PC-3 (cell line): Measurements from ENCODE around the gene NCCRP1. TPM values are rescaled to one million over a fixed set of nuclear protein-coding genes. Genes with fewer than 3 reads are reported as not detected.

Experiments used
- ATAC-seq: fragments of 200-7000 bp; cut with Tn5 transposase; 2 replicates; pipeline ENCODE4 v1.9.1; 2020; ENCODE audit warnings: mild to moderate bottlenecking, moderate library complexity
- BruUV-seq: library from RNA; stranded (reverse); fragments of 400-500 nt; replicated peaks from 2 replicates; lab custom pipeline; 2021; lab: Mats Ljungman, UMichigan
- CTCF ChIA-PET: fragments of 300-600 bp; sonication (Branson Sonifier 250); formaldehyde crosslinking; loops from one replicate; lab custom pipeline; 2022; ENCODE audit warnings: antibody characterized with exemption; lab: Charles Lee
- POLR2A ChIA-PET: fragments of 300-600 bp; sonication (Branson Sonifier 250); formaldehyde crosslinking; loops from one replicate; lab custom pipeline; 2022; ENCODE audit warnings: antibody characterized with exemption; ENCODE audit not compliant: unreplicated experiment; lab: Charles Lee
- DNase-seq: peaks from one replicate; pipeline ENCODE4 v3.0.0-alpha.2; 2015
- H2AFZ ChIP-seq: fragments of 300-600 bp; sonication (generic); 2 replicates; pipeline ENCODE4 v1.6.0; 2016; ENCODE audit warnings: antibody characterized with exemption, low read length
- H3F3A ChIP-seq: fragments of 300-600 bp; sonication (generic); one replicate; pipeline ENCODE4 v1.6.0; 2017; ENCODE audit warnings: antibody characterized with exemption, low read length, control low read depth, mild to moderate bottlenecking; ENCODE audit not compliant: unreplicated experiment
- H3K27ac ChIP-seq: fragments of 300-600 bp; sonication (generic); 2 replicates; pipeline ENCODE4 v1.5.1; 2016; ENCODE audit warnings: mild to moderate bottlenecking, low read length
- H3K27me3 ChIP-seq: fragments of 300-600 bp; sonication (generic); 2 replicates; pipeline ENCODE4 v1.6.1; 2016; ENCODE audit warnings: low read length, mixed read lengths
- H3K36me3 ChIP-seq: fragments of 300-600 bp; sonication (generic); 2 replicates; pipeline ENCODE4 v1.6.1; 2016; ENCODE audit warnings: low read depth, mixed run types, low read length, mixed read lengths
- H3K4me1 ChIP-seq: fragments of 300-600 bp; sonication (generic); 2 replicates; pipeline ENCODE4 v1.5.1; 2016; ENCODE audit warnings: low read length; ENCODE audit not compliant: insufficient read depth
- H3K4me2 ChIP-seq: fragments of 300-600 bp; sonication (generic); 2 replicates; pipeline ENCODE4 v1.6.0; 2016; ENCODE audit warnings: low read length
- H3K4me3 ChIP-seq: fragments of 300-600 bp; sonication (generic); 2 replicates; pipeline ENCODE4 v1.5.1; 2016; ENCODE audit warnings: mild to moderate bottlenecking, low read length, mixed read lengths
- H3K79me2 ChIP-seq: fragments of 300-600 bp; sonication (generic); 2 replicates; pipeline ENCODE4 v1.6.1; 2017; ENCODE audit warnings: low read length, mixed read lengths
- H3K9ac ChIP-seq: fragments of 300-600 bp; sonication (generic); 2 replicates; pipeline ENCODE4 v1.6.0; 2016; ENCODE audit warnings: mild to moderate bottlenecking, low read length
- H3K9me2 ChIP-seq: fragments of 300-600 bp; sonication (generic); replicated peaks from 2 replicates; pipeline ENCODE4 v1.6.1; 2016; ENCODE audit warnings: mixed run types, low read length, mixed read lengths
- H3K9me3 ChIP-seq: fragments of 300-600 bp; sonication (generic); 2 replicates; pipeline ENCODE4 v1.6.1; 2016; ENCODE audit warnings: low read length, mixed read lengths
- H4K20me1 ChIP-seq: fragments of 300-600 bp; sonication (generic); 2 replicates; pipeline ENCODE4 v1.6.1; 2016; ENCODE audit warnings: low read length, mixed read lengths
- EZH2 ChIP-seq: fragments of 300-600 bp; sonication (generic); IDR thresholded peaks from one replicate; pipeline ENCODE4 v1.6.1; 2017; ENCODE audit warnings: antibody characterized with exemption, mild to moderate bottlenecking, low read length; ENCODE audit not compliant: unreplicated experiment
- EZH2phosphoT487 ChIP-seq: fragments of 300-600 bp; sonication (generic); IDR thresholded peaks from 2 replicates; pipeline ENCODE4 v1.6.1; 2018; ENCODE audit warnings: mild to moderate bottlenecking, antibody characterized with exemption, low read length, borderline replicate concordance
- intact Hi-C: fragments of 100-400 bp; cut with micrococcal nuclease; formaldehyde crosslinking; loops from 2 replicates; pipeline ENCODE4 v1.9.0; 2023
- total RNA-seq: library from RNA; depleted of rRNA; stranded (reverse); fragments of >200 nt; gene quantifications from 2 replicates; pipeline ENCODE4 v1.2.3, GENCODE V29; 2014
- TF ChIP-seq, protein P1 (sequence below): fragments of 300-600 bp; sonication (generic); conservative IDR thresholded peaks from 2 replicates; pipeline ENCODE4 v1.5.1; 2017; ENCODE audit warnings: antibody characterized with exemption, low read depth, mild to moderate bottlenecking, low read length

Gene NCCRP1
- total RNA-seq, 1 experiment from 2014 or later, result 2.2 TPM

DNA sequence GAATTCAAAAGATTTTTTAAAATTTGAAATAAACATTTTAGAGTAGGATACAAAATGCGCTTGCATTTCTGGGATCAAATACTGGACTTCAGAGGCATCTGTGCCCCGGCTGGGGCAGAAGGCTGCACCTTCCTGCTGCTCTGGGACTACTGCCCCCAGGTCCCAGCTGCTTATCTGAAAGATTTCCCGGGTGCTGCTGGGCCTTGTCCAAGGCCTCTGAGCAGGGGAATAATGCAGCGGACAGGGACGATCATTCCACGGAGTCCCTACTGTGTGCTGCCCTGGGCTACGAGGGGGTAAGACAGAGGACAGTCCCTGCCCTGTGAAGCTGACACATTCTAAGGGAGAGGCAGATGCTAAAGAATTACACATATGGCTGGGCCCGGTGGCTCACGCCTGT, 33.1 kb upstream of the NCCRP1 start:
- Histone ChIP-seq H3K36me3 (no peaks in the 10 kb centered on the region), H3K79me2 (peaks cover 46% of the 10 kb centered on the region), H3K4me1 (peaks cover 30% of the 10 kb centered on the region), H3K27ac (no peak overlapping the region), H3K4me3 (no peak overlapping the region), H3K27me3 (no peaks in the 10 kb centered on the region), H4K20me1 (no peaks in the 10 kb centered on the region; the same call in 1 of the 2 replicates), H2AFZ (no peak overlapping the region), H3K9me3 (no peaks in the 10 kb centered on the region), H3F3A (no peaks in the 10 kb centered on the region), H3K4me2 (no peak overlapping the region), H3K9me2 (no peaks in the 10 kb centered on the region), H3K9ac (no peak overlapping the region)
- TF ChIP-seq EZH2, result no peak
- BruUV-seq, result no TSS peak
- DNase-seq (no peak), ATAC-seq (no peak)
- ChIA-PET CTCF (no interaction called here), POLR2A (no interaction called here)
- intact Hi-C loops, result no loop called here

DNA sequence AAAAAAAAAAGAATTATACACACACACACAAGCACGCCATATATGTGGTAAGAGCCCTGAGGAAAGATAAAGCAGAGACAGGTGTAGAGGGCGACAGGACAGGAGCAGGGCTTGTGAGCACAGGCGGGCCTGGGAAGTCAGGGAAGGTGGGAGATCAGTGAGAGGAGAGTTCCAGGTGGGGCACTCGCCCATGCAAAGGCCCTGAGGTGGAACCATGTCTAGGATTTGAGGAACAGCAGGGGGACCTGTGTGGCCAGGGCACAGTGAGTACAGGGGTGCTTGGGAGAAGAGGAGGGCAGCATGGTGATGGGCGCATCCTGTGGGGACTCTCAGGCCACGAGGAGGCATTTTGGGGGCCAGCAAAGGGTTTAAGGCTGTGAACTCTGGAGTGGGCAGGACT, 32.5 kb upstream of the NCCRP1 start:
- CTCF ChIA-PET, result no interaction called here
- Histone ChIP-seq H3K9me2 (no peaks in the 10 kb centered on the region), H2AFZ (no peak overlapping the region), H3K27ac (no peak overlapping the region), H3K4me3 (no peak overlapping the region), H3F3A (no peaks in the 10 kb centered on the region), H3K4me1 (peaks cover 30% of the 10 kb centered on the region), H3K36me3 (no peaks in the 10 kb centered on the region), H3K4me2 (no peak overlapping the region), H3K79me2 (peaks cover 42% of the 10 kb centered on the region), H3K27me3 (no peaks in the 10 kb centered on the region), H3K9ac (no peak overlapping the region), H3K9me3 (no peaks in the 10 kb centered on the region), H4K20me1 (no peaks in the 10 kb centered on the region; the same call in 1 of the 2 replicates)
- TF ChIP-seq, protein P1, sequence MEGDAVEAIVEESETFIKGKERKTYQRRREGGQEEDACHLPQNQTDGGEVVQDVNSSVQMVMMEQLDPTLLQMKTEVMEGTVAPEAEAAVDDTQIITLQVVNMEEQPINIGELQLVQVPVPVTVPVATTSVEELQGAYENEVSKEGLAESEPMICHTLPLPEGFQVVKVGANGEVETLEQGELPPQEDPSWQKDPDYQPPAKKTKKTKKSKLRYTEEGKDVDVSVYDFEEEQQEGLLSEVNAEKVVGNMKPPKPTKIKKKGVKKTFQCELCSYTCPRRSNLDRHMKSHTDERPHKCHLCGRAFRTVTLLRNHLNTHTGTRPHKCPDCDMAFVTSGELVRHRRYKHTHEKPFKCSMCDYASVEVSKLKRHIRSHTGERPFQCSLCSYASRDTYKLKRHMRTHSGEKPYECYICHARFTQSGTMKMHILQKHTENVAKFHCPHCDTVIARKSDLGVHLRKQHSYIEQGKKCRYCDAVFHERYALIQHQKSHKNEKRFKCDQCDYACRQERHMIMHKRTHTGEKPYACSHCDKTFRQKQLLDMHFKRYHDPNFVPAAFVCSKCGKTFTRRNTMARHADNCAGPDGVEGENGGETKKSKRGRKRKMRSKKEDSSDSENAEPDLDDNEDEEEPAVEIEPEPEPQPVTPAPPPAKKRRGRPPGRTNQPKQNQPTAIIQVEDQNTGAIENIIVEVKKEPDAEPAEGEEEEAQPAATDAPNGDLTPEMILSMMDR, result no peak
- no peak for TF ChIP-seq EZH2phosphoT487
- TF ChIP-seq EZH2, result no peak
- no TSS peak for BruUV-seq
- DNase-seq (no peak), ATAC-seq (no peak)
- intact Hi-C loops, result no loop called here
- POLR2A ChIA-PET, result no interaction called here

DNA sequence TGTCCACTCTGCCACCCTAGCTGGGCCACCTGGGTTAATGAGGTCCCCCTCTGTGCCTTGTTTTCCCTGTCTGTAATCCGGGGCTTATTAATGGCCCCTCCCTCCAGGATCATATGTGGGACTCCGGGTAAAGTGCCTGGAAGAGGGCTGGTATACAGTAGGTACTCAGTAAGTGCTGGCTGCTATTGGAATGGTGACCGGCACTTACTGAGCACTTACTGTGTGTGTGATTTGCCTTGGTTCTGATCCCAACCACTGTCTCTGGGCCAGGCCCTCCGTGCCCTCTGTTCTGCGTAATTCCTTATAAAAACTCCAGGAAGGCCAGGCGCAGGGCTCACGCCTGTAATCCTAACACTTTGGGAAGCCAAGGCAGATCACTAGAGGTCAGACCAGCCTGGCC, 30.9 kb upstream of the NCCRP1 start:
- POLR2A ChIA-PET, result no interaction called here
- DNase-seq (no peak), ATAC-seq (no peak)
- Histone ChIP-seq H3K4me3 (no peak overlapping the region), H3K79me2 (peaks cover 39% of the 10 kb centered on the region), H3K9me3 (no peaks in the 10 kb centered on the region), H3F3A (no peaks in the 10 kb centered on the region), H3K27me3 (no peaks in the 10 kb centered on the region), H3K4me1 (peaks cover 19% of the 10 kb centered on the region), H3K4me2 (no peak overlapping the region), H3K9me2 (no peaks in the 10 kb centered on the region), H4K20me1 (no peaks in the 10 kb centered on the region; the same call in 1 of the 2 replicates), H2AFZ (no peak overlapping the region), H3K9ac (no peak overlapping the region), H3K36me3 (no peaks in the 10 kb centered on the region), H3K27ac (no peak overlapping the region)
- BruUV-seq, result no TSS peak
- CTCF ChIA-PET, result no interaction called here
- TF ChIP-seq, protein P1, result no peak
- intact Hi-C loops, result no loop called here
